ENCODE results near the gene ATP8A1.
"Not testable (repeated sequence)": the region's sequence is repeated elsewhere in the genome, so short reads cannot be mapped to it uniquely, and the experiment has no call there.

ATP8A1 gene

DNA sequence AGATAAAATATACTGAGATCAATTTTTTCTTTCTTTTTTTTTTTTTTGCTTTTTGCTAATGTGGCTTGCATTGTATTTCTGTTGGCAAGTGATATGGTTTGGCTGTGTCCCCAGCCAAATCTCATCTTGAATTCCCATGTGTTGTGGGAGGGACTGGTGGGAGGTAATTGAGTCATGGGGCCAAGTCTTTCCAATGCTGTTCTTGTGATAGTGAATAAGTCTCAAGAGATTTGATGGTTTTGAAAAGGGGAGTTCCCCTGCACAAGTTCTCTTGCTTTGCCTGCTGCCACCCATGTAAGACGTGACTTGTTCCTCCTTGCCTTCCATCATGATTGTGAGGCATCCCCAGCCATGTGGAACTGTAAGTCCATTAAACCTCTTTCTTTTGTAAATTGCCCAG lies 195.7 kb downstream of the ATP8A1 start:
- DNase-seq: not testable (repeated sequence)

DNA sequence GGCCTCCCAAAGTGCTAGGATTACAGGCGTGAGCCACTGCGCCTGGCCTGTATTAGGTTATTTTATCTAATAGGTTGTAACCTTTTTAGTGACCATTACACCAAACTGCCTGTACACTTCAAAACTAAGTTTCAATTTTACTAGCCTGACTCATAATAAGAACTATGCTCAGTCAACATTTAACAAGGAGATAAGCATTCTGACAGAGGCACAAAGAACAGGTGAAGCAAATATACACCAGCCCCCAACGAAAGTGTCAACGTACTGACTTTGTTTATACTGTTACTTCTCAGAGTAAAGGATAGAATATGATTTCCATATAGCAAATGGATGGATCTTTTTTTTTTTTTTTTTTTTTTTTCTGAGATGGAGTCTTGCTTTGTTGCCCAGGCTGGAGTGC lies 196.9 kb downstream of the ATP8A1 start:
- DNase-seq: no peak

DNA sequence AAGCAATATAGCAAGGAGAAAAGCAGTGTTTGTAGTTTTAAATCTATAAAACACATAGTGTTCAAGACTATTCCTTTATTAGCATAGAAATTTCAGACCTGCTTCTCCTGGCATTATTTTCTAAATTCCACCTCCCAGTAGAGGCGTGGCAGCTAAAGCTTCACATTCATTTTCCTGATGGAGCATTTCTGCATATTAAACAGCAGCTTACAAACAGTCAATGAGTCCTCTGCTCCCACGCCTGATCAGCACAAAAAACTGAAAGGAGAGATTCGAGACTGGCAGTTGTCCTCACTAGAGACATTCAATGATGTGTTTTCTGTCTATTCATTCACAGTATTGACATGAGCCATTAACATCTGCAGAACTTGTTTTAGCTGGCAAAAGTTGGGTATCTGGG lies 198.2 kb downstream of the ATP8A1 start:
- DNase-seq: no peak

DNA sequence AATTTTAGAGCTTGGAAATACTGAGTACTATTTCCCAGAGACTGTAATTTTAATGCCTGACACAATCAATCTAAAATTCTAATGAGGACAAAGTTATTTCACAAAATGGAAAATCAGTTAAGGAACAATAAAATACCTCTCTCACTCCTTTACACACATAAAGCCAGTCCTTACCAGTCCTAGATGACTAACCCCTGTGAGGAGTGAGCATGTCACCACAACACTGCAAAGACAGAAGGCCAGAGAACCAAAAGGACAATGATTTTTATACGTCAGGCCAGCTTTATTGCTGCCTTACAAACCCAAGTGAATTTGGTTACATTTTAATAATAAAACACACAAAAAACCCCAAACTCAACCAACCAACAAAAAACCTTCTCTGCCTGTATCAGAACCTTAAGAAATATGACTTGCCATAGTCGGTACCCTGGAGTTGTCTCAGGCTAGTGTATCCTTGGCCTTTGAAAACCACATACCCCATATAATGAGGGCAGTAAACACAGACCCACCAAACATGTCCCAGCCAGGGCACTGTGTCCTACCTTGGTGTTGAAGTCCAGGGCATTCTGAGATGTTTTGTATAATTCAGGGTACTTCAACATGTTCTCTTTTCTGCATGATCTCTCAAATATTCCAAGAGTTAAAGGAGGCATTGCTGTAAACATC lies 202.0 kb downstream of the ATP8A1 start:
- no peak for DNase-seq

DNA sequence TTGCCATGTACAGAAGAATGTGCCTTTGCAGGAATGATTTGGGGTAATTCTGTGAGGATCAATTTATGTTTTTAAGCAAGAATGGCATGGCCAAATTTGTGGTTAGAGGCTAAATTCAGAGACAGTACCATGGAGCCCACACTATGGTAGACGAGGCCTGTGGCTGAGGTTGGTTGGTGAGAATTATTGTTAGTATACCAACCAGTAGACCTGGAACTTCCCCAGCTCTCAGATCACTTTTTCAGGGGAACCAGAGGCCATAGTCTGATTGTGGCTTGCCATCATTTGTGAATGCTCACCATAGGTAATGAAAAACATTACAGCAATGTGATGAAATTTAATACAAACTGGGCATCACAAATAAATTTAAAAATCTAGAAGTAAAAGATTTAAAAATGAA lies 203.3 kb downstream of the ATP8A1 start:
- DNase-seq: no peak

DNA sequence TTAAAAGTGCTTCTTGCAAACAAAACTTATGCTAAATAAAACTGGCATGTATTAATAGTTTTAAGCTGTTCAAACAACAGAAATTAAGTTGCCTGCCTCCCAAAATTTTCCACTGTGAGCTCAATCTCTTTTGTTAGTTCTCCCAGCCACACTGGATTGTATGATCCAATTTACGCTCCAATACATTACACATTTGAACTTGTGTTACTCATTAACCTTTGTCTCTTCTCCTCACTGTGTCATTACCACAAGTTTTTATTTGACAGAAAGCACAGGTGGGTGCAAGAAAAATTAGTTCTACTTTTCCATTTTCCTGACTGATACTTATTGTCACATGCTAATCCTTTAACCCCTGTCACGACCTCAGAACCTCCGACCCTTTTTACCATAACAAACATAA lies 204.1 kb downstream of the ATP8A1 start:
- no peak for DNase-seq

DNA sequence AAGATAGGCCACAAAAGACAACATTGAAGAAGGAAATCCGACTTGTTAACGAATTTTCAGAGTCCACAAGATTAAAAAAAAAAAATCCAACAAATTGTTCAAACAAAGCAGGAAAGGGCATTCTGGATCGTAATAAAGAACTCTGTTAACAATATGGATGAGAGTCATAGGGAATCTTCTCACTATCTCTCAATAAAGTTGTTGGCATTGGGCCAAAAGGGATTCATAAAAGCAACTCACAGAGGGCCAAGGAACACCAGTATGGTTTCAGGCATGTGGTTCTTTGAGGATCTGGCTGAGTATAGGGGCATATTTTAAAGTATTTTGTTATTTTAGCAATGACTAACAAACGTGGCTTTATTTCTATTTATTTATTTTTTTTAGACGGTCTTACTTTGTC lies 210.1 kb downstream of the ATP8A1 start:
- DNase-seq: peak in 1 of 3 experiments; percentile 3

DNA sequence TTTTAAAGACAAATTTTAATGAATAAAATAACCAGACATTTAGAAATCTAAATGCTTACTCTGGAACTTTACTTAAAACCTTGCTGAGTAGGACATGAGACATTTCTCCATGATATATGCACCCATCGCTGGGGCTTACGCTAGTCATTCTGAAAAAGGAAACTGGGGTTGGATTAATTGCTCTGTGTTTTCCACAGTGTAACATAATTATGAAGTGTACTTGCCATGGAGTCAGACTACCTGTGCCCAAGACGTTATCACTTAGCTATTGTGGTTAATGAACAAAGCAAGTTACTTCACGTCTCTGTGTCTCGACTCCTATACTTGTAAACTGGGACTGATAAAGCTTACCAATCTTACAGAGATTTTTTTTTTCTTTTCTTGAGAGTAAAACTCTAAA lies 211.9 kb downstream of the ATP8A1 start:
- no peak for DNase-seq

DNA sequence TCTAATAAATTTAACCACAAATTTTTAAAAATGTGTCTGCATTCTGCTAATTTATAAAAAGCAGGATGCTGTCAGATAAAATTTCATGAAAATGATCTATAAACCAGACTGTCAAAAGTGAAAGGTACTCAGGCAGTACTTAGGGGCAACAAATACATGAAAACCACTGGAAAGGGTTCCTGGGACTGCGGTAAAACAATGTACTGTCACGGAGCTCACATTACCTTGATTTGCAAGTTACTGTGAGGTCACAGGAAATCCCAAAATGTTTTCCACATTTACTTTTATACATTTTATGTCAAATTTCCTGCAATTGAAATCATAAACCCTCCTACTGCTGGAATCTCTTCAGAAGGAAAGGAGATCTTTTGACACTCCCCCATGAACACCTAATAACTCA lies 214.3 kb downstream of the ATP8A1 start:
- no peak for DNase-seq

DNA sequence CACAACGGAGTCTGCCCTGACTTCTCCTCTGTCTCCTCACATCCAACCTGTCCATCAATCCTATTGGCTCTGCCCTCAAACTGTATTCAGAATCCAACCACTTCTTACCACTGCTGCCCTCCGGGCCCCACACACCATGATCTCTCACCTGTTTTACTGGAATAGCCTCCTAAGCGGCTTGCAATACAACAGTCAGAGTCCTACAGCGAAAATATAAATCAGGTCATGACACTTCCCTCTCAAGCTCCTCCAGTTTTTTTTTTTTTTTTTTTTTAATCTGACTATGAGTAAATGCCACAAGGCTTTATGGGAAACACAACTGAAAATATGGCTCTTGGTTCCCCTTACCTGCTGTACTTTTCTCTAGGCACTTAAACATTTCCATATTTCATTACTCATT lies 216.8 kb downstream of the ATP8A1 start:
- DNase-seq: no peak

DNA sequence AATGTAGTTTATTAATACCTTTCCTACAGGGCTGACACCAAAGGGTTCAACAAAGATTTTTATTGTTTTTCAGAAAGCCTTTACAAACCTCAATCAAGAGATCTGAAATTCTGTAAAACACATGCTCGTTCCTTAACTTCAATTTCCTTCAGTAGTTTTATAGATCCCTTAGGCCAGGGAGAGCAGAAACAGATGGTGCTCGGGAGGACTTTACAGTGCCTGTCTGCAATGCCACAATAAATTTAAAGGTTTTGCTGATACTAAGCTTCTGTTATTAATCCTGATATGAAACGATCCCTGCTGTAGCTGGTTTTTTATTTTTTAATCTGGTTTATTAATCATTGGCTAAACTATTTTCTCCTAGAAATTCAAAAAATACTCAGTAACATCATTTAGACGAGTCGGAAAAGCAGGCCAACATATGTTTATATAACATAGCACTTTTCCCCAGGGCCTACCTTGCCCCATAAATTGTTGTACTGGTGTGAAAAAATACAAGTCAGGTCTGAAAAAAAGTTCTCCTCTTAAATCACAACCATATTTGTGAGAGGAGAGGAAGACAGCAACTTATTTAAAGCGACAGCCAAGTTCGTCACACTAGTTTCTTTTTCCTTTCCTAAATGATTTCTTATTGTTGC lies 219.9 kb downstream of the ATP8A1 start:
- no peak for DNase-seq

DNA sequence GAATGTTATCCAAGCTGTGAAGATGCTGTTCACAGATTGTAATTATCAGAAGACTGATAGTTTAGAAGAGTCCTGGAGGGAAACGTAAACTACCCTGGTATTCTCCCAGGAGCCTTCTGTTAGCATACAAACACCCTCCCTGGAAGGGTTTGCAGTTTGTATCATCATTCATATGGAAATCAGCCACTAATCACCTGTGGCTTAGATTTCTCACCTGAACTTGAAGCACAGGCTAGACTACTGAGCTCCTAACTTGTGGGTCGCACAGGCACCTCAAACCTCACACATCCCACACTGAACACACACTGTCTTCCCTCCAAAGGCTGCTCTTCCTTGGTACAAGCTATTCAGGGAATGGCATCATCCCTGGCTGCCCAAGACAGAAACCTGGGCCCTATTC lies 228.9 kb downstream of the ATP8A1 start:
- DNase-seq: no peak

DNA sequence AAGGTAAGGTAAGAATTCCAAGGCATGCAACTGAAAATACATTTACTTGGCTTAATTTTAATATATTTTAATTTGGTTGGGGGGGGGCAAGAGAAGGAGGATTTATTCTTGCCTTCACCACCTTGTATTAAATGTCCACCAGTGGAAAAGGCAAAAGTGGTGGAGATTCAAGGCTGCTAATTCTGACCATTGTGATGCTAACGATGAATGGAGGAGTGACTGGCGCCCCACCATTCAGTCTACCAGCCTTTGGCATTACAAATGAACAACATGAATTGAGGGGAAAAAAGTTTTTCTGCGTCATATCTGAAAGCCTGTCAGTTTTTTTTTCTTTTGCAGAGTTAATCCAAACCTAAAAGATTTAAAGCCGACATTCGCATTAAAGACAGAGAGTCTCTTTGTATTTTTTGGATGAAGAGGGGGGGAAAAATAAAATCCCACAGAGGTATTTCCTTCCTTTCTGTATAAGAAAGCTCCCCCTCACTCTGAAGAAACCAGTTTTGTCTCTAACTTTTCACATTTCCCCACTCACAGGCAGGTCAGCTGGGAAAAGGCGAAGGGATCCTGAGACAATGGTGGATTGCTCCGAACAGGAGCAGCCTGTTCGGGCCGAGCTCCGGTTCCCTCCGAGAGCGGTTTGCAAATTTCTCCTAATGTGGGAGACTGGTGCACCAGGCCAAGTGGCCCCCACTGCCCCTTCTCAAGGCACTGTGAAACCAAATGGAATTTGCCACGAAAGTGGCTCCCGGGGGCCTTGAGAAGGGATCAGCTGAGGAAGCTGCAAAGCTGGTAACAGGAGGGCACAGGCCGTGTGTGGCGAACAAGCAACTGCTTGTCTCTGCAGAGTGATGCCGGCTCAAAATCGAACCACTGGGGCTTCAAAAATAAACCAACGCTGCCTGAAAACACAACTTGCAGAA lies 231.5 kb downstream of the ATP8A1 start:
- DNase-seq: no peak

DNA sequence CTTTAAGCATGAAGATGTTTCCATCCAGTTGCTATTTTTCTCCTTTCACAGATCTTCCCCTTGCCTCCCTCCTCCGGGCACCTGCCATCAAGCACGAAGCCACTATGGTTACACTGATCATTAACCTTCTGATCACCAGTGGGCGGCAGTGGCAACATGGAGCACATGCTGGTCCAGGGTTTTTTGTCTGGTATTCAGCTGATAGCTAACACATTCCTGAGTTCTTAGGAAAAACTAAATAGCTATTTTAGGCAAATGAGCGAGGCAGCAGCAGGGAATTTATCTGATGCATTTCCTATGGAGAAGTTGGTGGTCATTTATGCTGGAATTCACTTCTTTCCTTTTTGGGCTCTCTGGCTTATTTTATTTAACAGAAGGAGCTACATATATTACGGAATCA lies 236.8 kb downstream of the ATP8A1 start:
- no peak for DNase-seq

DNA sequence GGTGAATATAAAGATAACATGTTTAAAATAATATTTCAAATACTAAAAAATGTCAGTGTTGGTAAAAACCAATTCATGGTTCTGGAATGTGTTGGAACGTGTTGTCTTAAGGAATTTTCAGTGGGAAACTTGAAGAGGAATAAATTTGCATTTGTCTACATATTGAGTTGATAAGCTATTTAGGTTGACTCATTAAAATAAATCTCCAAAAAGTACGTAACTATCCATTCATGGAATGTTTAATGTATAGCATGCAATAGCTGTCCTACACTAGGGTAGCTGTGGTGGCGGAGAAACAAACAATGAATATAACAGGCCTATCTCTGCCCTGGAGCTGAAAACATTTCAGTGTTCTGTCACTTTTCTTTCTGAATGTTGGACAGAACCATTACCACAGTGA lies 239.4 kb downstream of the ATP8A1 start:
- DNase-seq: no peak

DNA sequence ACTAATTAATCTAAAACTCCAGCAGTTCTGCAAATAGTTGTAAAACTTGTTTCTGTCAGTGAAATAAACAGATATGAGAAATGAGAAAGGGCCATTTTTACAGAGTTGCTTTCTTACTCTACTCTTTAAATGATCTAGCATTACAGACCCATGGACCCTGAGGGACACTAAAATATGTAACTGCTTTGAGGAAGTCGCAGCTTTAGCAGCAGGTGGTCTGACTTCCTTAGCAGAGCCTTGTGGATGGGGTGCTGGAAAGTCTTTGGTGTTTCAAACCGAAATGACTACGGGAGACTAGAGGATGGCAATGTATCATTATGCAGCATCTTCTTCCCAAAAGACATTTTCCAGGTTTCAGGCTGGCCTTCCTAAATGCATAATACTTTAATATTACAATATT lies 240.9 kb downstream of the ATP8A1 start:
- no peak for DNase-seq

DNA sequence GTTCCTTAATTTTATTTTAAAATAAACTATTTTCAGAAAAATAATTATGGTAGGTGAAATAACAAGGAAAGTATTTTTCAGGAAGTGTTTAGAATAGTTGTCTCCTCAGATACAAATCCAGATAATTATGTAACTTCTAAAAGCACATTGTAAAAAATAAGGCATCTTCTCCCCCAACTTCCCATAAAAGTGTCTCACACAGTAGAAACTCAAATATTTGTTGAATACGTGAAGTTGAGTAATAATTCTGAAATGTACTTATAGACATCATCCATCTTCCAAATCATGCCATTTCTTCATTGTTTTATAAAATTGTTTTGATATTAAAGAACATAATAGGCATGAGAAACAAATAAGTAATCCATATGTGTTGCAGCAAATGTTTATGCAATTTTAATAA lies 241.6 kb downstream of the ATP8A1 start:
- no peak for DNase-seq

DNA sequence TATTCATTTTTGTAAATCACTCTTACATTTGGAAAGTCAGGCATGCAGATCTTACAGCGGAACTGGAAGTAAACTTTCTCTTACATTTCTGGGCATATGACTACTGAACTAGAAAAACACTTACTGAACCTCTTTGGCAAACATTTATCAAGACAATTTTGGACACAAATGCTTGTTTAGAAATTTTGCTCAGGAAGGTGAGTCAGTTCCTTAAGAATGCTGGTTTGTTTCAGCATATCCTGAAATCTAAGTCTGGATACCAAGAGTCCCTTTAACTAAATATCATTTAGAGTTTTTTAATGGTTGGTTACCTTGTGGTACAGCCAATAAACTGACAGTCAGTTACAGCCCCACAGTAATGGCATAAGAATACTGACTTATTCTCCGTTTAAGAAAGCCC lies 244.7 kb downstream of the ATP8A1 start:
- DNase-seq: no peak

DNA sequence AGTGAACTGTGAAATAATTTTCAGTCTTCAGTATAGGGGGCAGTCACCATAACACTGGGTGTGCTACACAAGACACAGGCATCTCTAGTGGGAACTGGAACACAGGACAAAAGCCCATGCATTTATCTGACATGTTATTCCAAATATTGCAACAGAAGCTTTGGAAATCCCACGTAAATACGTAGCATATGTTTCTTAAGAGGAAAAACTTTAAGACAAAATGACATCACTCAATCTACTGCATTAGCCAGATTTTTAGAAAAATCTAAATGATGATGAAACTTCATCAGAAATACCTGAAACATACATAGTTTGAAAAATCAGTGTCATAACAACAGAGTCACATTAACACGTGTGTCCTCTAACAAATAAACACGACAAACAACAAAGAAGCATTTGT lies 245.1 kb downstream of the ATP8A1 start:
- no peak for DNase-seq

DNA sequence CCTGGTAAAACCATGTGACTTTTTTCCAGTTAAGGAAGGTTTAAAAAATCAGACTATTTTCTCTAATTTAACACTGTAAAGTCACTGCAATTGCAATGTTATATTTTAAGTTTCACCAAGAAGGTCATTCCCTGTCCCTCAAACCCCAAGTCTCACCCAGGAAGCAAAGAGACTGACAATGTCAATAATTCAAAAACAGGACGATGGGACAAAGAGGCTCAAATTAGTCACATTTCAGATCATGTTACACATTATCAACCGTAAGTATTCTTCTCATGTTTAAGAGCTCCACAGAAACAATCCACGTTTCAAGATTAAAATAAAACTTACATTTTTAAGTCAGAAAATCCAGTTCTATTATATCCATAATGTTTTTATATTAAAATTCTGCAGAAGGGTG lies 246.5 kb downstream of the ATP8A1 start:
- DNase-seq: no peak

DNA sequence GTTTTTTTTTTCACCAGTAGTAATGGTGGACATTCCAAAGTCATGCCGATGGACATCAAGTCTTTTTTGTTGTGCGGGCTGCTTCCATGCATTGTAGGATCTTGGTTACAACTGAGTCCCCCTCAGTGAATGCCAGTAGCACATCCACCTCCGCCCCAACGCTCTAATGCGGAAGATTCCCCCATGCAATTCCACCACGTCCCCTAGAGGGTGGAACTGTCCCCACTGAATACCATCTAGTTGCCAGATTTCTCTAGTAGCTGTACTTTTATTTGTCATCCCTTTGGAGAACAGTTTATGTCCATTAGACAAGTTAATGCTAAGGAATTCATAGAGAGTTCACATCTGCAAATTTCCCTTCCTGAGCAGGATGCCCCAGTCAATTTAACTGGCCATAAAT lies 252.9 kb downstream of the ATP8A1 start:
- DNase-seq: no peak

DNA sequence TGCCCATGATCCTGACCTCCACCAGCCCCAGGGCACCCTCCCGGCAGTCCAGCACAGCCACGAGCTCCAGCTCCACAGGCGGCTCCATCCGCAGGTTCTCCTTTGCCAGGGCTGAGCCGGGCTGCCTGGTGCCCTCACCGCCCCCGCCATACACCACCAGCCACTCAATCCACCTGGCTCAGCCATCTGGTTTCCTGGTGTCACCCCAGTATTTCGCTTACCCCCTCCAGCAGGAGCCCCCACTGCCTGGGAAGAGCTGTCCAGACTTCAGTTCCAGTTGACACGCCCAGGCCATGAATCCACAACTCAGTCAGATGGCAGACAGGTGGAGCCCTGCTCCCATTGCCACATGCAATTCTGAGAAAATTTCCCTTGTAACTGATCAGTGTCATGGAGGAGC lies 255.7 kb downstream of the ATP8A1 start:
- peak in 1 of 3 experiments; percentile 5 for DNase-seq

DNA sequence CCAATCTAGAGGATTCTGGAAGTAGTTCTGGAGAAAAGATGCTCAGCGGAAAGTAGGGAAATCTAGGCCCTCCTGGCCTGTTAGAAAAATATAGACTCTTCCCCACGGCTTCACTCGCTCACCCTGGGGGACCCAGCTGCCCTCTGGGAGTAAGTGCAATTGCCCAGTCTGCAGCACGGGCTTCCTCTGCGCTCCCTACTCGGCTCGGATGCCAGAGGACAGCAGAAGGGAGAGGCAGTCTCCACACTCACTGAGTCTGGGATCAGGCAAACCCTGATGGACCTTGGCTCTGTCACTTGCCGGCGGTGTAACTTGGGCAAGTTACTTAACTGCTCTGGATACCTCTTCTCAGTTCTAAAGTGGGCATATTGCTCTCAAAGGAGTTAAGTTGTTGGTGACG lies 257.5 kb downstream of the ATP8A1 start:
- DNase-seq: no peak

DNA sequence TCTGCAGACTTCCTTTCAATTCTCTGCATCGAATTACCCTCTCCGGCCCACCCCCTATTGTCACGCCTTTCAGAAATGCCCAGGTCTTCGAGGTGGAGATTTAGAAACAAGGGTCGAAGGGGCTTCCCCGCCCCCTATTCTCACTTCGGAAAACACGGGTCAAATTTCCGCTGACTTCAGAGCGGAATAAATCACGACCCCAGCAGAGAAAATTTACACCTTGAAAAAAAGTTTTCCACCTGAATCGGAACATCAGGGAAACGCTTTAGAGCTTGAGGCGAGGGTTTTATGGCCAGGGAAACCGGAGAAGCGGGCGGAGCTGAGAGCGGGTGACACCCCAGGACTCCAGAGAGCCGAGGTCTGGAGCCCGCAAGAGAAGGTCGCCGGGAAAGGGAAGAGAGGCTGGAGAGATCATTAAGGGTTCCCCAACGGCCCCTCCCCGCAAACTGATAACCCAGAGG lies 258.0 kb downstream of the ATP8A1 start:
- peak in 2 of 3 experiments; percentile 26 to 60 for DNase-seq
